Activated T-cell treated with anti-CD3 and anti-CD28 coated beads, Interleukin-2, amount 50 U/mL, for 72 hours (primary cell): ENCODE measurements around the gene PPM1L. TPM values are rescaled to one million over a fixed set of nuclear protein-coding genes. Genes with fewer than 3 reads are reported as not detected.

Experiments used
- ATAC-seq, 2 donors: fragments of 150-1000 bp; cut with Tn5 transposase; replicated peaks in 1 of 2; 2 replicates each; pipeline ENCODE4 v1.10.0; 2021; ENCODE audit warnings: moderate library complexity in 2 of 2, mild to moderate bottlenecking in 1 of 2
- DNase-seq, 2 donors: peaks; one replicate each; pipeline ENCODE4 v3.0.0; 2021 to 2022; ENCODE audit warnings: mixed read lengths in 1 of 2
- H3K27ac Mint-ChIP-seq: one replicate; pipeline ENCODE4 v1.8.0; 2022; ENCODE audit warnings: mild to moderate bottlenecking, moderate library complexity, mixed read lengths
- H3K27me3 Mint-ChIP-seq: one replicate; pipeline ENCODE4 v1.8.0; 2022; ENCODE audit warnings: low read depth, mixed read lengths
- H3K36me3 Mint-ChIP-seq, 2 donors: one replicate each; pipeline ENCODE4 v1.8.0; 2022; ENCODE audit warnings: mixed read lengths in 2 of 2, mild to moderate bottlenecking in 1 of 2; ENCODE audit not compliant: insufficient read depth in 2 of 2
- H3K4me1 Mint-ChIP-seq: one replicate; pipeline ENCODE4 v1.8.0; 2022; ENCODE audit warnings: low read depth, mixed read lengths
- H3K4me3 Mint-ChIP-seq, 2 donors: one replicate each; pipeline ENCODE4 v1.8.0; 2022; ENCODE audit warnings: mild to moderate bottlenecking in 2 of 2, mixed read lengths in 2 of 2, moderate library complexity in 2 of 2
- H3K9me3 Mint-ChIP-seq, 2 donors: one replicate each; pipeline ENCODE4 v1.8.0; 2022; ENCODE audit warnings: mixed read lengths in 2 of 2
- total RNA-seq, 2 donors: library from RNA; stranded (reverse); gene quantifications; one replicate each; pipeline ENCODE4 v1.2.3, GENCODE V29; 2022

PPM1L gene
- total RNA-seq, 2 donors from 2014 or later = 6.4 to 7.8 TPM

- ATAC-seq = no peak
These were observed 69.3 kb downstream of the PPM1L start for GRCh38 chr3:160825311-160825800.

DNA sequence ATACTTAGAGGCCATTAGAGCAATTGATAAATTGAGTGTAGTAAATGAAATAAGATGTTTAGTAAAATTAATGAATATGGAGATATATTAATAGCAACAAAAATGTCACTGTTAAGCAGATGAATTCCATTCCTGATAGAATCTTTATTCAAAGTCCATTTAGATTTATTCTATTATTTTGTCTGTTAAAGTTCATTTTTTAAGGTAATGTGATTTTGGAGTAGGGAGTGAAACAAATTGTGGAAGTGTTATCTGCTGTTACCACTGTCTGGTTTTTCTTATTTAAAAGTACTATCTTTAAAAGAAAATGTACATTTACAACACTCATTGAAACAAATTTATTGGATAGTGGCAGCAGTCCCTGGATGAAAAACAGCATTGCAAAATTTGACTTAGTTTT is 70.4 kb downstream of the PPM1L start:
- Mint-ChIP-seq H3K27me3 (no peaks in the 10 kb centered on the region), H3K4me1 (no peaks in the 10 kb centered on the region), H3K4me3 (no peak overlapping the region), H3K36me3 (no peaks in the 10 kb centered on the region), H3K9me3 (no peaks in the 10 kb centered on the region), H3K27ac (no peak overlapping the region)
- ATAC-seq (no peak), DNase-seq (no peak)

More at GRCh38 chr3:160825311-160825800, 69.3 kb downstream of the PPM1L start:
- H3K9me3 Mint-ChIP-seq = no peaks in the 10 kb centered on the region
- no peak overlapping the region for H3K27ac Mint-ChIP-seq
- DNase-seq = no peak
- no peaks in the 10 kb centered on the region for H3K4me1 Mint-ChIP-seq
- H3K4me3 Mint-ChIP-seq = no peak overlapping the region
- no peaks in the 10 kb centered on the region for H3K36me3 Mint-ChIP-seq
- H3K27me3 Mint-ChIP-seq = no peaks in the 10 kb centered on the region

GRCh38 chr3:160826991-160827390 is 71.0 kb downstream of the PPM1L start:
- no peak overlapping the region for H3K27ac Mint-ChIP-seq
- H3K9me3 Mint-ChIP-seq = no peaks in the 10 kb centered on the region
- no peaks in the 10 kb centered on the region for H3K27me3 Mint-ChIP-seq
- DNase-seq = no peak
- no peaks in the 10 kb centered on the region for H3K4me1 Mint-ChIP-seq
- H3K36me3 Mint-ChIP-seq = no peaks in the 10 kb centered on the region
- H3K4me3 Mint-ChIP-seq = no peak overlapping the region
- no peak for ATAC-seq

DNA sequence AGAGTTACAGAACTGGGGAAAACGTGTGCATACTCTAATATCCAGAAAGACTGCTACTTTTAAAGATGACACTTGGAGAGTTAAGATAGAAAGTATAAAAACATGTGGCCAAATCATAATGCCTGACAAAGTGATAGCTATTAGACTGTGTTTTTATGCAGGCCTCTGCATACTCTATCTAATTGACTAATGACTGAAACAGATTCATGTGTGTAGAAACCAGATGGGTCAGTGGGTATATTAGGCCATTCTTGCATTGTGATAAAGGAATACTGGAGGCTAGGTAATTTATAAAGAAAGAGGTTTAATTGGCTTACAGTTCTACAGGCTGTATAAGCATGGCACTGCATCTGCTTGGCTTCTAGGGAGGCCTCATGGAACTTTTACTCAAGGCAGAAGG is 71.5 kb downstream of the PPM1L start:
- Mint-ChIP-seq H3K36me3 (no peaks in the 10 kb centered on the region), H3K4me3 (no peak overlapping the region), H3K27ac (no peak overlapping the region), H3K4me1 (no peaks in the 10 kb centered on the region), H3K9me3 (no peaks in the 10 kb centered on the region), H3K27me3 (no peaks in the 10 kb centered on the region)
- ATAC-seq = no peak
- no peak for DNase-seq

GRCh38 chr3:160828880-160829279 is 72.8 kb downstream of the PPM1L start:
- H3K4me3 Mint-ChIP-seq = no peak overlapping the region
- DNase-seq = no peak

GRCh38 chr3:160829486-160830009 is 73.5 kb downstream of the PPM1L start:
- H3K4me1 Mint-ChIP-seq = no peaks in the 10 kb centered on the region
- ATAC-seq = no peak
- H3K9me3 Mint-ChIP-seq = peaks cover 0 to 4% of the 10 kb centered on the region in 2 donors
- no peaks in the 10 kb centered on the region for H3K27me3 Mint-ChIP-seq
- no peak for DNase-seq
- no peak overlapping the region for H3K4me3 Mint-ChIP-seq
- no peaks in the 10 kb centered on the region for H3K36me3 Mint-ChIP-seq
- H3K27ac Mint-ChIP-seq = no peak overlapping the region

More at GRCh38 chr3:160828880-160829279, 72.8 kb downstream of the PPM1L start:
- Mint-ChIP-seq H3K36me3 (no peaks in the 10 kb centered on the region), H3K4me1 (no peaks in the 10 kb centered on the region), H3K27ac (no peak overlapping the region), H3K27me3 (no peaks in the 10 kb centered on the region), H3K9me3 (no peaks in the 10 kb centered on the region)
- ATAC-seq = no peak

- H3K4me3 Mint-ChIP-seq = no peak overlapping the region
- DNase-seq (no peak), ATAC-seq (no peak)
- H3K9me3 Mint-ChIP-seq = peaks cover 0 to 9% of the 10 kb centered on the region in 2 donors
- no peaks in the 10 kb centered on the region for H3K4me1 Mint-ChIP-seq
- no peak overlapping the region for H3K27ac Mint-ChIP-seq
- no peaks in the 10 kb centered on the region for H3K27me3 Mint-ChIP-seq
- H3K36me3 Mint-ChIP-seq = peaks cover 0 to 2% of the 10 kb centered on the region in 2 donors
These were observed 74.8 kb downstream of the PPM1L start for GRCh38 chr3:160830796-160831195.

GRCh38 chr3:160831401-160831800 is 75.4 kb downstream of the PPM1L start:
- DNase-seq (no peak), ATAC-seq (no peak)
- H3K9me3 Mint-ChIP-seq = peaks cover 0 to 9% of the 10 kb centered on the region in 2 donors
- no peak overlapping the region for H3K4me3 Mint-ChIP-seq
- H3K4me1 Mint-ChIP-seq = no peaks in the 10 kb centered on the region
- no peaks in the 10 kb centered on the region for H3K27me3 Mint-ChIP-seq
- peaks cover 0 to 2% of the 10 kb centered on the region in 2 donors for H3K36me3 Mint-ChIP-seq
- no peak overlapping the region for H3K27ac Mint-ChIP-seq

- H3K9me3 Mint-ChIP-seq = peaks cover 2 to 9% of the 10 kb centered on the region in 2 donors
- H3K36me3 Mint-ChIP-seq = peaks cover 0 to 5% of the 10 kb centered on the region in 2 donors
- H3K27me3 Mint-ChIP-seq = no peaks in the 10 kb centered on the region
- peak overlapping the region; percentile 9 for H3K27ac Mint-ChIP-seq
- no peak overlapping the region for H3K4me3 Mint-ChIP-seq
- ATAC-seq = no peak
- H3K4me1 Mint-ChIP-seq = peaks cover 6% of the 10 kb centered on the region
- DNase-seq = no peak
These were observed 81.5 kb downstream of the PPM1L start for GRCh38 chr3:160837394-160837980.

- Mint-ChIP-seq H3K27me3 (no peaks in the 10 kb centered on the region), H3K27ac (no peak overlapping the region), H3K4me1 (peaks cover 6% of the 10 kb centered on the region), H3K36me3 (peaks cover 0 to 3% of the 10 kb centered on the region in 2 donors), H3K4me3 (no peak overlapping the region), H3K9me3 (peaks cover 0 to 2% of the 10 kb centered on the region in 2 donors)
- DNase-seq (no peak), ATAC-seq (no peak)
These were observed 84.6 kb downstream of the PPM1L start for GRCh38 chr3:160840590-160840989.

DNA sequence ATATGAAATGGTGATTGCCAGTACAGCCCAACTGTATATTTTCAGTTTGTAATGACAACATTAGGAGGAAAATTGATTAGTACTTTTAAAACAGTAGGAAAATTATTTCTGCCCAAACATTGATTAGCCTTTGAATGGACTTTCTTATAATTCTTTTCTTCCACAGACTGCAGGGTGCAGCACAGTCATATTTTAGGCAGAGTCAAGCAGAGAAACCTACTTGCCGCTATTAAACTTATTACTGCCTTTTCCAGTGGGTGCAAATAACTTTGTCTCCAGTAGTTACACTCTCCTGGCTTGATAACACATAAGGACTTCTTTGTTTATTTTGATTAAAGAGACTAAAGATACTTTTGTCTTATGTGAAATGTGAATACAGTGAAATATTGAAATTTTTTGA is 85.4 kb downstream of the PPM1L start:
- ATAC-seq (no peak), DNase-seq (no peak)
- Mint-ChIP-seq H3K36me3 (peaks cover 0 to 3% of the 10 kb centered on the region in 2 donors), H3K4me1 (peaks cover 6% of the 10 kb centered on the region), H3K27ac (no peak overlapping the region), H3K9me3 (peaks cover 0 to 2% of the 10 kb centered on the region in 2 donors), H3K4me3 (no peak overlapping the region), H3K27me3 (no peaks in the 10 kb centered on the region)

- H3K4me1 Mint-ChIP-seq = peaks cover 5% of the 10 kb centered on the region
- ATAC-seq (no peak), DNase-seq (no peak)
- H3K27me3 Mint-ChIP-seq = no peaks in the 10 kb centered on the region
- H3K9me3 Mint-ChIP-seq = peaks cover 0 to 2% of the 10 kb centered on the region in 2 donors
- peaks cover 0 to 3% of the 10 kb centered on the region in 2 donors for H3K36me3 Mint-ChIP-seq
- H3K4me3 Mint-ChIP-seq = no peak overlapping the region
- H3K27ac Mint-ChIP-seq = no peak overlapping the region
These were observed 86.3 kb downstream of the PPM1L start for GRCh38 chr3:160842021-160843005.

DNA sequence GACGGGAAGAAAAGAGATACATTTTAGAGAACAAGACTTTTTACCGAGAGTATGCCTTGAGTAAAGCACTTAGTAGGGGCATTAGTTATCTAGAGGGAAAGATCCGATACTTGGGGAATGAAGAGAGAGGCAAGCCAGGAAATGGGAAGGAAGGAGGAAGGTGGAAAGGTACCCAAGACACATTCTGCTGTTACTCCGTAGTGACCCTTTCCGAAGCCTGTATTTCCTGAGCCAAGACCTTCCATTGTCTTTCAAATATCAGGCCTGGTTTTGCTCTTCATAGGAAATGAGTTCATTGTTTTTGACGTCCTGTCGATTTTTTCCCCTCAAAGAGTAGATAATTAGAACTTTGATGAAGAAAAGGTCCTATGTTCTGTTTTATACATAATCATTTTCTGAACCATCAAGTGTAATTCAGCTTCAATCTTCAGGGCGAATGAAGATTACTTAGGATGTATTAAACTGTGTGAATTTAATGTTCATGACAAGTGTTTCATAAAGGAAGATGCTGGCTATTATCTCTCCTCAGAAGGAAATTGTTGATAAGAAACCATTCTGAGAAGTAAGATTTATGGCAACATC is 95.7 kb downstream of the PPM1L start:
- no peak overlapping the region for H3K27ac Mint-ChIP-seq
- H3K36me3 Mint-ChIP-seq = no peaks in the 10 kb centered on the region
- peaks cover 2% of the 10 kb centered on the region in 2 donors for H3K9me3 Mint-ChIP-seq
- ATAC-seq (no peak), DNase-seq (no peak)
- no peaks in the 10 kb centered on the region for H3K27me3 Mint-ChIP-seq
- no peak overlapping the region for H3K4me3 Mint-ChIP-seq
- H3K4me1 Mint-ChIP-seq = no peaks in the 10 kb centered on the region
